ENCODE results near the gene CYP2A13.
A peak's percentile ranks its signal among the peaks of the same experiment; 100 is the strongest.

CYP2A13 gene

DNA sequence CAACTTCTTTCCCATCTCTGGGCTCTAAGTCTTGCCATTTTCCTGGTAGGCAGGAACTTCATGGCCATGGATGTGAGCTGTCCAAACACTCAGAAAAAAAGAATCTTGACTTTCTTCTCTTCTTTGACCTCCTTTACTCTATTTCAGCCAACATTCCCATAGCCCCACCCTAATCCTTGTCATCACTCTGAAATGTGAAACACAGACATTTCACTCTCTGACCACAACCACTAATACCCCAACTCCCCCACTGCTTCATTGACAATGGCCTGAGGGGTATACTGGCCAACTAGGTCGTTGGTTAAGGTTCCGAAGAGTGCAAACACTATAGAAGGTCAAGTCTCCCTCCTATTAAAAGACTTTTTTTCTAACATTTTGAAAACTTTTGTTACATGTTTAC is 4.7 kb upstream of the CYP2A13 start:
- peak; percentile 8 for DNase-seq (ENCODE audit: low spot score)
- CTCF ChIA-PET: interaction anchor here (0.6 to 0.7 kb wide), 2 partner anchors 13 to 44 kb away, joined by 3 to 8 read pairs; no protein-coding TSS in a partner anchor
- H3K27ac ChIP-seq: no peak overlapping the region
- TF ChIP-seq, protein P1, sequence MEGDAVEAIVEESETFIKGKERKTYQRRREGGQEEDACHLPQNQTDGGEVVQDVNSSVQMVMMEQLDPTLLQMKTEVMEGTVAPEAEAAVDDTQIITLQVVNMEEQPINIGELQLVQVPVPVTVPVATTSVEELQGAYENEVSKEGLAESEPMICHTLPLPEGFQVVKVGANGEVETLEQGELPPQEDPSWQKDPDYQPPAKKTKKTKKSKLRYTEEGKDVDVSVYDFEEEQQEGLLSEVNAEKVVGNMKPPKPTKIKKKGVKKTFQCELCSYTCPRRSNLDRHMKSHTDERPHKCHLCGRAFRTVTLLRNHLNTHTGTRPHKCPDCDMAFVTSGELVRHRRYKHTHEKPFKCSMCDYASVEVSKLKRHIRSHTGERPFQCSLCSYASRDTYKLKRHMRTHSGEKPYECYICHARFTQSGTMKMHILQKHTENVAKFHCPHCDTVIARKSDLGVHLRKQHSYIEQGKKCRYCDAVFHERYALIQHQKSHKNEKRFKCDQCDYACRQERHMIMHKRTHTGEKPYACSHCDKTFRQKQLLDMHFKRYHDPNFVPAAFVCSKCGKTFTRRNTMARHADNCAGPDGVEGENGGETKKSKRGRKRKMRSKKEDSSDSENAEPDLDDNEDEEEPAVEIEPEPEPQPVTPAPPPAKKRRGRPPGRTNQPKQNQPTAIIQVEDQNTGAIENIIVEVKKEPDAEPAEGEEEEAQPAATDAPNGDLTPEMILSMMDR (conservative IDR thresholded peaks at IDR 0.05; ENCODE audit: low read depth): no peak
- POLR2A ChIA-PET (ENCODE audit: low non-redundant PET): no interaction called here

DNA sequence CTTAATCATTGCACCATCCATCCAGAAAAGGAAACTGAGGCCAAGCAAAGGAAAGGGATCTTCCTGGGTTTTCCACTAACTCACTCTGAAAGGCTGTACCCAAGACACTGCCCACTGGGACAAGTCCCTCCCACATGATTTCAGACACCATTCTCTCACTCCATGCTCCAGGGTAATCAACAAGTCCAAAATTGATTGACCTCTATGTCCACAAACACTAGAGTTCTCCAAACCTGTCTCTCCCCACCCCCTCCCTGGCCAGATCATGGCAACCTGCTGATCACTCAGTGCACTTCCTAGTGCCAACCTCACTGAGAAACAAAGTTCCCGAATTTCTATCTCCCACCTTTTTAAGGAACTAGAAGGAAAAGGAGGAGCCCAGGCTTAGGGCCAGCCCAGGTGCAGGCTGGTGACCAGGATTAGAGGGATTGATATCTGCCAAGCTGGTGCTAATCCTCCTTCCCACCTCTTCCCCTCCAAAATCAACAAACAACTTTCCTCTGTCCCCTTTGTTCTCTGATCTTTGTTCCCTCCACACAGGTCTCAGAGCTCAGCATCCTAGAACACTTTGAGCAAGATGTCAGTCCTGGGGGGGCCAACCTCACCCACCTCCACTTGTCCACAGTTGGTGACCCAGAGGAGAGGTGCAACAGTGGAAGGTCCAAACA is 2.4 kb upstream of the CYP2A13 start:
- DNase-seq (ENCODE audit: low spot score): no peak
- CTCF ChIA-PET: no interaction called here
- TF ChIP-seq, protein P1 (conservative IDR thresholded peaks at IDR 0.05; ENCODE audit: low read depth): no peak

DNA sequence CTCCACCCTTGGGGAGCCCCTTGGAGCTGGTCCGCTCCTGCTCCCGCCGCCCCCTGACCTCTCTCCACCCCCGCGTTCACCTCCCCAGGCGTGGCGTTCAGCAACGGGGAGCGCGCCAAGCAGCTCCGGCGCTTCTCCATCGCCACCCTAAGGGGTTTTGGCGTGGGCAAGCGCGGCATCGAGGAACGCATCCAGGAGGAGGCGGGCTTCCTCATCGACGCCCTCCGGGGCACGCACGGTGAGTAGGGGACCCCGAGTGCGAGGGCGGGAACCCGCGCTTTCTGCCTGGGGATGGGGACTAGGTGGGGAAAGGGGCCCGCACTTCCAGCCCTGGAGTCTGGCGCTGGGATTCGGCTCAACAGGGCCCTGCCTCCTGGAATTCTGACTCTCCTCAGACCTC is 1.7 kb downstream of the CYP2A13 start:
- H3K27ac ChIP-seq: no peak overlapping the region
- DNase-seq (ENCODE audit: low spot score): no peak
- POLR2A ChIA-PET (ENCODE audit: low non-redundant PET): no interaction called here
- CTCF ChIA-PET: no interaction called here
- TF ChIP-seq, protein P1 (conservative IDR thresholded peaks at IDR 0.05; ENCODE audit: low read depth): no peak

More for the DNA sequence above, 2.4 kb upstream of the CYP2A13 start:
- POLR2A ChIA-PET (ENCODE audit: low non-redundant PET): no interaction called here
- no peak overlapping the region for H3K27ac ChIP-seq

DNA sequence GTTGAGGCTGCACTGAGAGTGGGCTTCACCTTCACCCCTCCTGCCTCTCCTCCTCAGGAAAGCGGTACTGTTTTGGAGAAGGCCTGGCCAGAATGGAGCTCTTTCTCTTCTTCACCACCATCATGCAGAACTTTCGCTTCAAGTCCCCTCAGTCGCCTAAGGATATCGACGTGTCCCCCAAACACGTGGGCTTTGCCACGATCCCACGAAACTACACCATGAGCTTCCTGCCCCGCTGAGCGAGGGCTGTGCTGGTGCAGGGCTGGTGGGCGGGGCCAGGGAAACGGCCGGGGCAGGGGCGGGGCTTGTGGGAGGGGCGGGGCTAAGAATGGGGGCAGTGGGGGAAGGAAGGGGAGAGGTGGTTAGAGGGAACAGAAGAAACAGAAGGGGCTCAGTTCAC is 7.5 kb downstream of the CYP2A13 start:
- TF ChIP-seq, protein P1 (conservative IDR thresholded peaks at IDR 0.05; ENCODE audit: low read depth): no peak
- no peak overlapping the region for H3K27ac ChIP-seq
- ChIA-PET CTCF (interaction anchor here (0.5 kb wide), 1 partner anchor 20 kb away, joined by 6 read pairs; no protein-coding TSS in a partner anchor), POLR2A (ENCODE audit: low non-redundant PET) (no interaction called here)
- no peak for DNase-seq (ENCODE audit: low spot score)

DNA sequence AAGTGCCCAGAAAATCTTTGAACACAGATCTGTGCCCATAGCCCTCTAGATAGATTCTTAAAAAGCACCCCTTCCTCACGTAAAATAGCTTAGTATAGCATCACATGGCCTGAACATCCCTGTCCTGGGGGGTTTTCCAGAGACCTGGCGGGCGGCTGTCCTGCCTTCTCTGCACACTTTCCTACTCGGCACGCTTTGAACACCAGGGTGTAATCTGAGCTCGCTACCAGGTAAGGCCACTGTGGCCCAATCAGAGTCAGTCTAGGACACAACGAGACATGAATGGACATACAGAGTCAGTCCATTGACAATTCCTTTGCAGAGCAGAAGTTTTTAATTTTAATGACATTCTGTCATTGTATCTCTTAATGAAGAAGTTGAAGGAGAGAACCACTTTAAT is 8.1 kb downstream of the CYP2A13 start:
- POLR2A ChIA-PET (ENCODE audit: low non-redundant PET): no interaction called here
- no peak for DNase-seq (ENCODE audit: low spot score)
- TF ChIP-seq, protein P1 (conservative IDR thresholded peaks at IDR 0.05; ENCODE audit: low read depth): no peak
- CTCF ChIA-PET: interaction anchor here (0.5 to 0.6 kb wide), 3 partner anchors 28 to 917 kb away, joined by 3 to 4 read pairs (median 4); no protein-coding TSS in a partner anchor
- no peak overlapping the region for H3K27ac ChIP-seq

DNA sequence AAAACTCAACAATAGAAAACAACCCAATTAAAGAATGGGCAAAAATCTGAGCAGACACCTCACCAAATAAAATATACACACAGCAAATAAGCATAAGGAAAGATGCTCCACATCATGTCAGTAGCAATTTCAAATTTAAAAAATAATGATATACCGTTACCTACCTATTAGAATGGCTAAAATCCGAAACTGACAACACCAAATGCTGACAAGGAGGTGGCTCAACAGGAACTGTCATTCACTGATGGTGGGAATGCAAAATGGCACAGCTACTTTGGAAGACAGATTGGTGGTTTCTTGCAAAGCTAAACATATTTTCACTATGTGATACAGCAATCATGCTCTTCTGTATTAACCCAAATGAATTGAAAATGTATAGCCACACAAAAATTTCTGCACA is 9.1 kb downstream of the CYP2A13 start:
- ChIA-PET CTCF (interaction anchor here (0.6 kb wide), 1 partner anchor 265 kb away, joined by 4 read pairs; no protein-coding TSS in a partner anchor), POLR2A (ENCODE audit: low non-redundant PET) (no interaction called here)
- H3K27ac ChIP-seq: no peak overlapping the region
- no peak for DNase-seq (ENCODE audit: low spot score)
- TF ChIP-seq, protein P1 (conservative IDR thresholded peaks at IDR 0.05; ENCODE audit: low read depth): no peak
